Activated CD8-positive, alpha-beta memory T cell treated with anti-CD3 and anti-CD28 coated beads, Interleukin-2, amount 50 U/mL, for 24 hours (primary cell): ENCODE results near the gene TRPV5.
"Not testable (repeated sequence)": the region's sequence is repeated elsewhere in the genome, so short reads cannot be mapped to it uniquely, and the experiment has no call there.

ENCODE experiments used
- DNase-seq: peaks from one replicate; pipeline ENCODE4 v3.0.0-alpha.2; 2020; ENCODE audit errors: extremely low read depth

The TRPV5 gene

GRCh38 chr7:142933624-142934023 is at the start of gene TRPV5:
TRPV5 (minus strand) TSS chr7:142933746; CDS start chr7:142933459, 287 bp downstream.
- DNase-seq = no peak

- not testable (repeated sequence) for DNase-seq
These were observed 44.9 kb upstream of the TRPV5 start for GRCh38 chr7:142978402-142978801.

DNA sequence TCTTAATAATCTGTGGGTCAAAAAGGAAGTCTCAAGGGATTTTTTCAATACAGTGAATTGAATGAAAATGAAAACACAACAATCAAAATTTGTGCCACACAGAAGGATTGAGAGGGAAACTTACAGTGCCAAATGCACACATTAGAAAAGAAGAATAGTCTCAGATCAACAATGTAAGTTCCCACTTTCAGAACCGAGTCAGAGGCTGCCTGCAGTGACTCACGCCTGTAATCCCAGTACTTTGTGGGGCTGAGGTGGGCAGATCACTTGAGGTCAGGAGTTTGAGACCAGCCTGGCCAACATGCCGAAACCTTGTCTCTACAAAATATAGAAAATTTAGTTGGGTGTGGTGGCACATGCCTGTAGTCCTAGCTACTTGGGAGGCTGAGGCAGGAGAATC is 41.1 kb upstream of the TRPV5 start:
- no peak for DNase-seq

DNA sequence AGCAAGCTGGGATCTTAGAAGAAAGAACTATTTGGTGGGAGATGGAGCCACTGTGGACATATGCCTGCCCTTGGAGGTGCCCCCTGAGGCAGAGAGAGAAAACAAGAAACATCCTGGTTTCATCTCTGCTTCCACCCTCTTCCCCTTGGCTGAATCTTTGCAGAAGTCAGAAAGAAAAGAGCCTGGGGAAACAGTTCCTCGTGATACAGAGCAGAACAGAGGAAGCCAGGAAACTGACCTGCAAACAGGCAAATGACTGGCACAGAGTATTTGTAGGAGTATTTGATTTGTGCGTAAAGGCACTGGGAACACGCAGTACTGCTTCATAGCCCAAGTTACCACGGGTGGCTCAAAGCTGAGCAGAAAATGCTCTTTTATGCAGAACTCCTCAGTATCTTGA is 35.6 kb upstream of the TRPV5 start:
- no peak for DNase-seq

GRCh38 chr7:142968229-142968628 is 34.7 kb upstream of the TRPV5 start:
- no peak for DNase-seq

GRCh38 chr7:142964502-142965246 is 31.1 kb upstream of the TRPV5 start:
- no peak for DNase-seq

GRCh38 chr7:142963993-142964392 is 30.4 kb upstream of the TRPV5 start:
- no peak for DNase-seq

DNA sequence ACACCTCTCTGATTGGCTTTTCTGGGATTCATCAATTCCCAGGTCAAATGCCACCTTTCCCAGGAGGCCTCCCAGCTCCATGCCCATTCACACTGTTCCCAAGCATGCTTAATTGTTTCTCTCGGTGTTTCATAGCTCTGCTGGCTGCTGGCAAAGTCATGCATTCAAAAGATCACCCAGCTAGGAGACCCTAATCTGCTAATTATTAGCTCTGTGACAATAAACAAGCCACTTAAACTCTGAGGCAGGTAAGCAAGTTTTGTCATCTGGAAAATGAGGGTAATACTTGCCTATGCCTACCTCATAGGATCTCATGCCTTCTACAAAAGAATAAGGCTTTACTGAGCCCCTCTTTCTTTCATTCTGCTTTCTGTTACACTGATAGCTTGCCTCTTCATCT is 29.4 kb upstream of the TRPV5 start:
- DNase-seq = no peak

GRCh38 chr7:142961973-142962926 is 28.7 kb upstream of the TRPV5 start, which contains the start of gene KEL:
KEL (minus strand) TSS chr7:142962363; CDS start chr7:142962206, 157 bp downstream.
- no peak for DNase-seq

DNA sequence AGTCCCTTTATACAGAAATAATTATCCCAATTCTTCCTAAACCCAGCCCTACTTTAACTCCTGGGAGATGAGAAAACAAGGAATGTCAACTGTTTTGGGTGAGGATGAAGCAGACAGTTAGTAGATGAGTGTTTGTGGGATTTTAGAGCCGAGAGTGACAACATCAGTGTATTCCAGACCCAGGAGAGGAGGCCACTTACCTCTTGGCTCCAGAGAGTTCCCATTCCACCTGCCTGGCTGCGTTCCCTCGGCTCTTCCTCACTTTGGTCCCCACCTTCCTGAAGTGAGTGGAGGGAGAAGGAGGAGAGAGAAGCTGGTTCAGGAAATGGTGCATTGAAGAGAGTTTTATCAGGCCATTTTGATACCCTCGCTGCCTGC is 28.0 kb upstream of the TRPV5 start:
- DNase-seq = no peak

- no peak for DNase-seq
These were observed 27.5 kb upstream of the TRPV5 start for GRCh38 chr7:142960955-142961512.

DNA sequence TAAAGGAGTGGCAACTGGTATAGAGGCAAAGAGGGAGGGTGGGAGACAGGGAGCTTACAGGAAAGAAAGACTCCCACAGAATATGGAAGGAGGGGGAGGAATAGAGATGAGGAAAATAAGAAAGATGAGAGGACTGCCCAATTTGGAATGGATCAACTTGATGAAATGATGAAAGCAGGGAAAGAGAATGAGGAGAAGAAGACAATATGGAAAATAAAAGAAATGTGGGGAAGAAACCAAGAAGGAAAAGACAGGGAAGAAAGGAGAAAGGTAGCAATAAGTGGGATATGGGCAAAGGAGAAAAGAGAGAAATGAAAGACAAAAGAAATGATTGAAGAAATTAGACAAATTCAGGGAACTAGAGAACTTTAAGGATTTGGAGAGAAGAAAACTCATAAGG is 25.7 kb upstream of the TRPV5 start:
- no peak for DNase-seq

- DNase-seq = no peak
These were observed 24.2 kb upstream of the TRPV5 start for GRCh38 chr7:142957723-142958122.

DNA sequence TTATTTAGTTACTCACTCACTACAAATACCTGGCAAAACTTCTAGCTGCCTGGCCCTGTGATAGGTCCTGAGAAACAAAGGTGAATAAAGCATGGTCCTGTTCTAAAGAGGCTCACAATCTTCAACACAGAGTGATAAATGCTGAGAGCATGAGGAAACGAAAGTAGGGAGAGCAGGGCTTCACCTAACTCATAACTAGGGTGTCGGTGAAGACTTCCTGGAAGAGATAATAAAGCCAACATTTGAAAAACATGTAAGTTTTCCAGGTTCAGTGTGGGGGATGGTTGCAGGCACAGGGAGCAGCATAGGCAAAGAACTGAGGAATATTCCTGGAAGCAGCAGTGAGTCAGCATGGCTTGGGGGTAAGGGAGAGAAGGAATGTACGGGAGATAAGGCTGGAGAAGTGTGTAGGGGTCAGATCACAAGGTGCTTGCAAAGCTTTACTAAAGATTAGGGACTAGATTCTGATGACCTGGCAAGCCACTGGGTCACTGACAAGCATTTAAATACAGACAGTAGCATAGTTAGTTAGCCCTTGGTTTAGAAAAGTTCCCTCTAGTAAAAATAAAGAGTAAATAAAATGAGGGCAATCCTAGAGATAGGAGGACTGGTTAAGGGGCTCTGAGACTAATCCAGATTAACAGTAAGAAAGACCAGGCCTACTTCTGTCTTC is 23.5 kb upstream of the TRPV5 start:
- DNase-seq = no peak

- no peak for DNase-seq
These were observed 21.2 kb upstream of the TRPV5 start for GRCh38 chr7:142954680-142955268.

- no peak for DNase-seq
These were observed 16.7 kb upstream of the TRPV5 start for GRCh38 chr7:142950235-142950634.

DNA sequence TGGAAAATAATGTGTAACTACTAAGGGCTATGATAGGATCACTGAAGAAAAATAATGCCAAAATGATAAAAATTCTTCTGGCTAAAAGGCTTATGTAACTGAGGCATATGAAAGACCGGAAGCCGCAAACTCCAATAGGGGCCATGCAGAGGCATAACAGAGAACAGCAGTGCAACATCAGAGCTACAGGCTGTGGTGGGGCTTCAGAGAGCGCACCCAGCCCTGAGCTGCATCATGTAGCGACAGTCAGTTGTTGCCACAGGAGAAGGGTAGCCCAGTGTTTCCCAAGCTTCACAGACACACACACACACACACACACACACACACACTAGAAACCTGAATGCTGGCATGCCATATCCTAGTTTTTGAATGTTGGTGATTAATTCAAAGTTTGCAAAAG is 15.1 kb upstream of the TRPV5 start:
- DNase-seq = no peak

- no peak for DNase-seq
These were observed 11.5 kb upstream of the TRPV5 start for GRCh38 chr7:142945001-142945400.

- DNase-seq = no peak
These were observed 10.2 kb upstream of the TRPV5 start for GRCh38 chr7:142943706-142944268.

DNA sequence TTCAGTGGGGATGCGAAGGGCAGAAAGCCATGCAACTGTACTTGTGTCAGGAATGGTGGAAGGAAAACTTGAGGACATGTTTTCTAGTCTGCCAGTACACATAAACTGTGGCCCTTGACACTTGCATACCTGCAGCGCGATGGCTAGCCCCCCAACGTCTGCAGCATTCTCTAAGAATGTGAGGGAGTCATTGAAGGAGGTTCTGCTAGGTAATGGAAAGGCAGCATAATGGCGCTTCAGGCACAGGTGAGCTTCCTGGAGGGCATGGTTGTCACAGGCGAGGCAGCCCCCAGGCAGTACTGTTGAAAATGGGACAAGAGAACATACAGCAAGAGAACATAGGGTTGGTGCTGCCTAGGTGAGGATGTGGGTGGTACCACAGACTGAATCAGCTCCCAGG is 9.2 kb upstream of the TRPV5 start:
- DNase-seq = no peak

DNA sequence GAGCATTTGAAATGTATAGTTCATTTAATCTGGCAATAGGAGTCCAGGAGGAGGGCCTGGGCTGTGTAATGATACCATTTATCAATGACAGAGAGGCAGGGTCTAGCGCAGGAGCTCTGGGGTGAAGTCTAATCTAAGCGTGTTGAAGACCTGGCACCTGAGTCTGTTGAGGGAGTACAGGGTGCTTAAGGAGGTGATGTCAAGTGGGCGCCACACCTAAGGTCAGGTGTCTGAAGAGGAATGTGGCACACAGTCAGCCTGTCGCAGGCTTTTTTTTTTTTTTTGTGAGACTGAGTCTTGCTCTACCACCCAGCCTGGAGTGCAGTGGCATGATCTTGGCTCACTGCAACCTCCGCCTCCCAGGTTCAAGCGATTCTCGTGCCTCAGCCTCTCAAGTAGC is 8.0 kb upstream of the TRPV5 start:
- no peak for DNase-seq
